Measurements from ENCODE around the gene AP5B1. TPM values are rescaled to one million over a fixed set of nuclear protein-coding genes. Genes with fewer than 3 reads are reported as not detected.

AP5B1 gene, protein sequence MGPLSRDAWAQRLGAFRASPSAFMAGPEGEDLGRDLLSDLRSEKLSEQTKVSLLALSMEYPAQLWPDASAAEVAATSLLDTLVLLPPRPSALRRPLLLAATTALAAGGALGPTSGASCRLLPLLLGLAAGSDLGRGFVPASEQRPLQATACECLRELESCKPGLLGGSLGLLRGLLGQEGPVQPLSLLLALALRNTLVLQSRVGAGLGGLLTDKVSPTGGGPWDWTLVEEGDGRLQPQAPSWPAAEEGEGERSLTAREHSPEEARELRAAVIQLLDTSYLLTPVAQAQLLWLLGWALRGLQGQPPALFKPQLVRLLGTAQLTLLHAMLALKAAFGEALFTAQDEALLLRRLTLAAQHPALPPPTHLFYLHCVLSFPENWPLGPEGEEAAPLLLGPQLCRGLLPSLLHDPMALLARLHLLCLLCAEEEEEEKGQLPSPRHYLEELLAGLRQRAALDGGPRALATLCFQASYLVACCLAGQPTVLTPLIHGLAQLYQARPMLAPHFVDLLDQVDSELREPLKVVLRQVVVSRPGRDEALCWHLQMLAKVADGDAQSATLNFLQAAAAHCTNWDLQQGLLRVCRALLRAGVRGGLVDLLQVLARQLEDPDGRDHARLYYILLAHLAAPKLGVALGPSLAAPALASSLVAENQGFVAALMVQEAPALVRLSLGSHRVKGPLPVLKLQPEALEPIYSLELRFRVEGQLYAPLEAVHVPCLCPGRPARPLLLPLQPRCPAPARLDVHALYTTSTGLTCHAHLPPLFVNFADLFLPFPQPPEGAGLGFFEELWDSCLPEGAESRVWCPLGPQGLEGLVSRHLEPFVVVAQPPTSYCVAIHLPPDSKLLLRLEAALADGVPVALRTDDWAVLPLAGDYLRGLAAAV
- total RNA-seq: 12.5 and 13.9 TPM in 2 replicates

DNA sequence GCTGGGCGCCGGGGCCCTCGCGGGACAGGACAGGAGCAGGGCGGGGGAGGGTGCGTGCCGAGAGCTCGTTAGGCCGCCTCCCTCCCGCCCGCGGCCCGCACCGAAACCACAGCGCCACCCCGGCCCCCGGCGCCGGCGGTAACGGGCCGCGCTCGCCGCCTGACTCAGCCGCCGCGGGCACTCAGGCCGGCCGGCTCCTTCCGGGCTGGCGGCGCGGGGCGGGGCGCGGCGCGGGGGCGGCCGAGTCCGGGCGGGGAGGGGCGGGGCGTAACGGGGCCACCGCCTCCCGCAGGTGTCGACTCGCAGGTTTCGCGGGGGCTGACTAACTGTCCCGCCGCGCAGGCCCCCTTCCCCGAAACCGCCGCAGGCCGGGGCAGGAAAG is at the start of gene AP5B1:
Gene AP5B1, minus strand, starts transcription at position 207 of the 382 bp plus-strand sequence. CDS start 385 bp downstream, outside the sequence.

GRCh38 chr11:65786786-65787636 is 6.2 kb upstream of the AP5B1 start, which contains the start of gene OVOL1:
OVOL1 (plus strand) TSS chr11:65787063; CDS start chr11:65787374, 311 bp downstream.

Other genes starting within 250 kb of the AP5B1 start
- gene LTBP3, start 222.6 kb downstream of the AP5B1 start, total RNA-seq: 104 and 399 TPM in 2 replicates
- gene ZNRD2, start 210.5 kb downstream of the AP5B1 start, total RNA-seq: 85.4 and 152 TPM in 2 replicates
- 69.9 and 115 TPM in 2 replicates for gene FAM89B, start 208.4 kb downstream of the AP5B1 start, total RNA-seq
- 45.1 and 49.6 TPM in 2 replicates for gene EHBP1L1, start 204.9 kb downstream of the AP5B1 start, total RNA-seq
- gene KCNK7, start 185.2 kb downstream of the AP5B1 start, total RNA-seq: 0.25 TPM in 1 of 2 replicates, not detected in the other
- 52.6 and 58.7 TPM in 2 replicates for gene MAP3K11, start 166.8 kb downstream of the AP5B1 start, total RNA-seq
- 62.6 and 74.9 TPM in 2 replicates for gene PCNX3, start 165.2 kb downstream of the AP5B1 start, total RNA-seq
- gene SIPA1, start 142.9 kb downstream of the AP5B1 start, total RNA-seq: 48.2 and 73.5 TPM in 2 replicates
- gene RELA, start 118.1 kb downstream of the AP5B1 start, total RNA-seq: 57.8 and 74.3 TPM in 2 replicates
- 46.8 and 47.7 TPM in 2 replicates for gene KAT5, start 68.7 kb downstream of the AP5B1 start, total RNA-seq
- 20.2 and 48.9 TPM in 2 replicates for gene RNASEH2C, start 60.2 kb downstream of the AP5B1 start, total RNA-seq
- gene OVOL1, start 6.1 kb upstream of the AP5B1 start, total RNA-seq: 0.51 TPM in 1 of 2 replicates, not detected in the other
- 0.89 TPM in 1 of 2 replicates, not detected in the other for gene SNX32, start 53.0 kb upstream of the AP5B1 start, total RNA-seq
- gene CFL1, start 77.2 kb upstream of the AP5B1 start, total RNA-seq: 1,341 and 2,316 TPM in 2 replicates
- 52.4 and 57.2 TPM in 2 replicates for gene MUS81, start 79.5 kb upstream of the AP5B1 start, total RNA-seq
- gene EFEMP2, start 91.8 kb upstream of the AP5B1 start, total RNA-seq: 77.6 and 161 TPM in 2 replicates
- 0.81 TPM in 1 of 2 replicates, not detected in the other for gene CTSW, start 98.9 kb upstream of the AP5B1 start, total RNA-seq
- gene FIBP, start 107.5 kb upstream of the AP5B1 start, total RNA-seq: 176 and 229 TPM in 2 replicates
- 55.9 and 59.3 TPM in 2 replicates for gene CCDC85B, start 109.7 kb upstream of the AP5B1 start, total RNA-seq
- gene FOSL1, start 119.4 kb upstream of the AP5B1 start, total RNA-seq: 19.8 and 147 TPM in 2 replicates
- gene C11orf68, start 138.1 kb upstream of the AP5B1 start, total RNA-seq: 25.6 and 28.8 TPM in 2 replicates
- gene DRAP1, start 138.4 kb upstream of the AP5B1 start, total RNA-seq: 104 and 182 TPM in 2 replicates
- gene TSGA10IP, start 164.5 kb upstream of the AP5B1 start, total RNA-seq: not detected in 2 replicates
- gene SART1, start 180.8 kb upstream of the AP5B1 start, total RNA-seq: 48.7 and 51.8 TPM in 2 replicates
- gene EIF1AD, start 221.2 kb upstream of the AP5B1 start, total RNA-seq: 28.1 and 34.7 TPM in 2 replicates
- 70.9 and 118 TPM in 2 replicates for gene BANF1, start 221.5 kb upstream of the AP5B1 start, total RNA-seq
- 2.4 and 18.0 TPM in 2 replicates for gene CST6, start 231.0 kb upstream of the AP5B1 start, total RNA-seq
- 0.33 and 1.0 TPM in 2 replicates for gene CATSPER1, start 245.5 kb upstream of the AP5B1 start, total RNA-seq